Epithelial cell of proximal tubule (primary cell): ENCODE measurements around the gene GNAO1. TPM values are rescaled to one million over a fixed set of nuclear protein-coding genes. Genes with fewer than 3 reads are reported as not detected.

Experiments
- DNase-seq: peaks from one replicate; pipeline ENCODE4 v3.0.0-alpha.2; 2011; ENCODE audit warnings: low read depth
- H3K4me3 ChIP-seq: 2 replicates; pipeline ENCODE4 v1.5.1; 2011; ENCODE audit warnings: low read depth, mild to moderate bottlenecking, low read length
- CTCF ChIP-seq: conservative IDR thresholded peaks from 2 replicates; pipeline ENCODE4 v1.5.1; 2012; ENCODE audit warnings: low read depth, mild to moderate bottlenecking, low read length
- total RNA-seq: library from RNA; depleted of rRNA; stranded (reverse); fragments of >200 nt; gene quantifications from 2 replicates; pipeline ENCODE4 v1.2.3, GENCODE V29; 2015

The GNAO1 gene
- total RNA-seq, 1 donor from 2014 or later, result 1.1 TPM

DNA sequence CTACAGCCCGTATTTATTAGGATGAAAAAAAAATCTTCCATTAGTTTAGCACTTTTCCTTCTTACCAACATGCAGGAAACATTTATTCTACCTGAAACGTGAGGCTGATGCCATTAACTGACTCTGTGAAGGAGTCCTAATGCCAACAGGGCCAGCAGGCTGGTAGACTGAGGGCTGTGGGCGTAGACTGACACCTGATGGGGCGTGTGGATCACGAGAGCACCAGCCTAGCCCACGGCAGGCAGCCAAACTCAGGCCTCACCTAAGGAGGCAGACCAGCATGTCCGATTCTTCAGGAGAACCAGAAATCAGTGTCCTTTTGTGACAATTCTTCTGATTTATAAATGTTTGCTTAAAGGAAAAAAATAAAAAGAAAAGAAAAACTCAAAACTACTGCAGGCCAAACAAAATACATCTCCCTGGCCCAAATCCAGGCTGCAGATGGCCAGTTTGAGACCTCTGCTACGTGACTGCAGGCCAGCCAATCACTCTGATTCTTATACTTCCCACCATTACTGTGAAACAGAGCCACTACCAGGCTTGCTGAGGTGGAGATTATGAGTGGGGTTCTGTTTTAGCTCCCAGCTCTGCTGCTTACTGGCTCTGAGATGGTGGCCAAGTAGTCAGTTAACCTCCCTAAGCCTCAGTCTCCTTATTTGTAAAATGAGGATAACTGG is 66.5 kb downstream of the GNAO1 start:
- TF ChIP-seq CTCF, result no peak
- H3K4me3 ChIP-seq, result no peak overlapping the region
- no peak for DNase-seq

- TF ChIP-seq CTCF, result no peak
- no peak overlapping the region for H3K4me3 ChIP-seq
- no peak for DNase-seq
Observed at GRCh38 chr16:56258508-56259424, 67.5 kb downstream of the GNAO1 start.

DNA sequence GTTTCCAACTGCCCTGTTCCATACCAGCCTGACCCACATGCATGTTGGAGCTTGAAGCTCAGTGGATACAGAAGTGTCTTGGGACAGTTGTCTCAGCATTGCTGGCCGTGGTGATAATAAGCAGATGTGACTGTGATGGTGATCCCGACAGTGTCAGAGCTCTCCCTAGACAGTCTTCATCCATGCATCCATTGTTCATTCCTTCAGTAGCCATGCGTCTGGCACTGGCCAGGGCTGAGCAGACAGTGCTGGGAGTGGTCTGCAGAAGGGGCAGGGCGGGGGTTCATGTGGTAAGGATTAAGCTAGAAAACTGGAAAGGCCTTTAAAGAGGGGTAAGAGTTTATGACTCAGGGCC is 68.1 kb downstream of the GNAO1 start:
- H3K4me3 ChIP-seq, result no peak overlapping the region
- no peak for TF ChIP-seq CTCF
- DNase-seq, result no peak

DNA sequence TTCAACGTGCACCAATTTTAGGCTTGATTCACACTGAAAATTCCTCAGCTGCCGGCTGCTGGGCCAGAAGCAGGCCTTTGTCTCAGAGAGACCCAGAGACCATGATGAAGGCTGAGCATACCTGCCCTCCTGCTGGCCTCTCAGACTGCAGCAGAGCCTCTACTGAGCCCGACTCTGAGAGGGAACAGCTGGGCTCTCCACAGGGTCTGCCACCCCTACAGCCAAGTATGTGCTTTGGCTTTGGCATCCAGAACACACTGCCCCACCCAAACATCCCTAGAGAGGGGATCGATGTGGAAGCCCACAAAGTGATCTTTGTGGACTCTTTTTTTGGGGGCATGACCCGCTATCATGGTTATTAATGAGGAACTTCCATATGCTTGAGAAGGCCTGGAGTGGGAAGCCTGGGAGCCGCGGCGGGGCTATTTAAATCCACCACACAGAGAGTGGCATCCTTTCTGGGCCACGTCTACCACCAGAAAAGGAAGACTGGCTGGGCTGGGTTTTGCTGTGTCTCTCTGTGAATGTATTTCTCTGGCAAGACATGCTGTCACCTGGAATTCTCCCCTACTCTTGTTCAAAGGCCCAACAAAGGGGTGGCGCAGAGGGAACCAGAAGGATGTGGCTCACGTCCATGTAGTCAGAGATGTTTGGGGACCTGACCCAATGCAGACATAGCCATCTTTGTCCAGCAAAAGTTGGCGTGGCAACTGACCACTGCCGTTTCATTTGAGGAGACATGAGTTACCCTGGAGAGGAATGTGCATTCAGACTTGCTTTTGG is 69.3 kb downstream of the GNAO1 start:
- DNase-seq, result no peak
- H3K4me3 ChIP-seq, result no peak overlapping the region
- no peak for TF ChIP-seq CTCF

DNA sequence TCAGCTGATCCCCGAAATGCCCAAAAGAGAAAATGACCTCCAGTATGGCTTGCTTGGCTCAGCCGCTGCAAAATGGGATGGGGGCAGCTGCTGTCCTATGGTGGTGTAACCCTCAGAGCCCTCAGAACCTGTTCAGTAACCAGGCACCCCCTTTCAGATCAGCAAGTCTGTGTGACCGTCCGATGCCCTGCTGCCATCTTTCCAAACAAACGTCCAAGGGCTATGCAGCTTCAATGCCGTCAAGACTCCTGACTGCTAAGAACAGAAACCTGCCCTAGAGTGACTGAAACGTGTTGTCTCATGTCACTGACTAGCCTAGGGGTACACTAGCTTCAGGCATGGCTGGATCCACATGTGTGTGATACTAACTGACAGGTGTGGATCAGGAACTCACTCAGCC is 70.4 kb downstream of the GNAO1 start:
- no peak for DNase-seq
- TF ChIP-seq CTCF, result no peak
- no peak overlapping the region for H3K4me3 ChIP-seq

DNA sequence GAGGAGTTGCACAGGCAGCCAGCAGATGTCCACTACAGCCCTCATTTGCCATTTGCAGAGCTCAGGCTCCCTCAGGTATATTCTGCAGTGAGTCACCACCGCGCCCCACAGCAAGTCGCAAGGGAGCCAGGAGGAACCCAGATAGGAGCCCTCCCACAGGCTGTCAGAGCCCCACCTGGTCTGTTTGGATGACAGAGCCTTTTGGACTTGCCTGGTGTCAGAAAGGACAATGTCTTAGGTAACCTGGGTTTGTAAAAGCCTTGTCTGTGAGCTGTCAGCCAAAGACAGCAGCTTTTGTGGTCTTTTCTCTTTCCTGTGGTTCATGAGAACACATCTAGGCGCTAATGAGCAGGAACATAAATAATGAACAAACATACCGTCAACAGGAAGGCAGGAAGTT is 70.9 kb downstream of the GNAO1 start:
- DNase-seq, result no peak
- no peak for TF ChIP-seq CTCF
- H3K4me3 ChIP-seq, result no peak overlapping the region
